NCI-H748 treated with DMSO at 0.1 percent for 48 hours (cell line): ENCODE results near the gene ZBTB7A.

ENCODE experiments used
- DNase-seq: peaks from one replicate; lab custom pipeline; 2025; lab: John Stamatoyannopoulos, UW

The ZBTB7A gene

DNA sequence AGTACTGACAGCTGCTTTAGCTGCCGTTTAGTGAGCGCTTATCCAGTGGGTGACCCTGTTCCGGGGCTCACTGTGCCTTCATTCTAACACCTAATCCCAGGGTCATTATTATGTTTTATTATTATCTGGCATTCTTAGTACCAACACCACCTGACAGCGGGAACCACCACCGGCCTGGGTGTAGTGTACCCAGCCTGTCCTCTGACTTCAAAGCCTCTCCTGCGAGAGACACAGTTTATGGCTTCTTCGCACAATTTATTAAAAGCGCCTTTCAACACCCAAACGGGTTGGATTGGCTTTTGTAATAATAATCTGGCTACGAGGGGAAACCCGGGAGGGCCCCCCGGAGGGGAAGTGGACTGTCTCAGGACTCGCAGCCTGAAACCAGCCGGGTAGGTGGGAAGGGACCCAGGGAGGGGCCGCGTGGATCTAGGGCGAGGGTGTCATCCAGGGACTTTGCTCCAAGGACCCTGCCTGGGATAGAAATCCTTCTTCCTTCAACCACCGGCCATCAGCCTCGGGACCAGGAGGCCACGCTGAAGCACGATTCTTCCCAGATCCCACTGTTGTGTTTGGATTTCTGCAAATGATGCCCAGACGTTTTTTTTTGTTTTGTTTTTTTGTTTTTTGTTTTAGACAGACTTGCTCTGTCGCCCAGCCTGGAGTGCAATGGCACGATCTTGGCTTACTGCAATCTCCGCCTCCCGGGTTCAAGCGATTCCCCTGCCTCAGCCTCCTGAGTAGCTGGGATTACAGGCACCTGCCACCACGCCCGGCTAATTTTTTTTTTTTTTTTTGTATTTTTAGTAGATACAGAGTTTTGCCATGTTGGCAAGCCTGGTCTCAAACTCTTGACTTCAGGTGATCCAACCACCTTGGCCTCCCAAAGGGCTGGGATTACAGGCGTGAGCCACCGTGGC lies 1.6 kb upstream of the ZBTB7A start:
- no peak for DNase-seq

DNA sequence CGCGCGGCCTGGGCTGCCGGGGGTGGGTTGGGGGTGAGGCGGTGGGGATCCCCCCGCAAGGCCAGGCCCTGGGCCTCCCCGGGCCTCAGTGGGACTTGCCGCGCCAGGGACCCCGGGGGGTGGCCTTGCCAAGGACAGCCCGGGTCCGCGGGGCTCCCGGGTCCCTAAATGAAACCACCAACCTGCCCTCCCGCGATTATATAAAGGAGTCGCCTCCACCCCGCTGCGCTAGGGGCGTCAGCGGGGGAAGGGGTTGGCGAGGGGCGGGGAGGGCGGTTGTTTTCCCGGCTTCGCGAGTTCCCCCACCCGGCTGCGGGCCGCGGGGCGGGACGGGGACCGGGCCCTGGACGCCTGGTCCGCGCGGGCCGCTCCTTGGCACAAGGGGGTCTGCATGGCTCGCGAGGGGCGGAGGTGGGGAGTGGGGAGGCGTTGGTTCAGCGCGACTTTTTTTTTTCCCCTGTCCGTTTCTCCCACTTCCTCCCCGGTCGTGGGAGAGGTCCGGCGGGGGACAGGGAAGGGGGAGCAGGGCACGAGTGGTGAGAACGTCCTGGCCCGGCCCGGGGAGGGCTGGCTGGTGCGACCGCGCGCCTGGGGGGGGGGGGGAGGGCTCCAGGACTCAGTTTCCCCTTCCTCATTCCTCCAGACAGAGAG lies 822 bp upstream of the ZBTB7A start:
- DNase-seq: no peak

DNA sequence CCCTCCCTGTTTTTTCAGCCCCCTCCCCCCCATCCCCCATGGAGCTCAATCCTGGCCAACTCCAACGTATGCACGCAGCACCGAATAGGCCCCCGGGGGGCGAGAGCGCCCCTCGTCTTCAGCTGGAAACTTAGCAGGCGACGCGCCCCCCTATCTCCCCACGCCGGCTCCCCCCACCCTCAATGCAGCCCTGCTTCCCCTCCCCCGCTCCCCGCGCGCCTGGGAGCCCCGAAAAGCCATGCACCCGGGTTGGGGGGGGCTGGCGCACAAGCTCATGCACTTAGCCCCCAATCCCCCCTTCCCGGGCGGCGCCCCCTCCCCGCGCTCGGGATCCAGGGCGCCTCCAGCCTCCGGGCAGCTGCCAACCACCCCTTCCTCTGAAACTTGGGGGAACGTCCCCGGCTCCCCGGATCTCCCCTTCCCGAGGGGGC lies 508 bp downstream of the ZBTB7A start:
- DNase-seq: no peak

DNA sequence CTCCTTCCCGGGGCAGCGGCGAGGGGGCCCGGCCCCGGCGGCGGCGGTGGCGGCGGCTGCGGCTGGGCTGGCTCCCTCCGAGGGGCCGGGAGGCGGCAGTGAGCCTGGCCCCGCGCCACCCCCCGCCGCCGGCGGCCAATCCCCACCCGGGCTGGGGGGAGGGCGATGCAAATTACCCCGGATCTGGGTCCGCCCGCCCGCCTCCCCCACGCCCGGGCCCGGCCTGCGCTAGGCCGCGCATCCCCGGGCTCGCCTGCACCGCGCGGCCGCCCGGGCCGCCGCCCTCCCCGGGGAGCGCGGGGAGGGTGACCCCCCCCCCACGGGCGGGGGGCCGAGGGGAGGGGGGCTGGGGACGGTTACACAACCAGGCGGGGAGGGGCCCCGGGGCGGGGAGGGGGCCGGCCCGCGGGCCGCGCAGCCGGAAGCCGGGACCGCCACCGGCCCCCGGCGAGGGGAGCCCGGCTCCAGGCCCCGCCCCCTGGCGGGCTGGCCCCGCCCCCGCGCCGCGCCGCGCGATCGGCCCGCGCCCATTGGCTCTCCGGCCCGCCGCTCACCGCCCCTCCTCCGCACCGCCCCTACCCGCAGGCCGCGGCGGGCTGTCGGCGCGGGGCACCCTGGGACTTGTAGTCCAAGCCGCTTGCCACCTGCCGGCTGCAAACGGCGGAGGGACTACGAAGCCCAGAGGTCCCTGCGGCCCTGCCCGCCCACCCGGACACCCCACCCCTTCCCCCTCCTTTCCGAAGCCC lies 1.1 kb downstream of the ZBTB7A start:
- DNase-seq: peak; percentile 69

DNA sequence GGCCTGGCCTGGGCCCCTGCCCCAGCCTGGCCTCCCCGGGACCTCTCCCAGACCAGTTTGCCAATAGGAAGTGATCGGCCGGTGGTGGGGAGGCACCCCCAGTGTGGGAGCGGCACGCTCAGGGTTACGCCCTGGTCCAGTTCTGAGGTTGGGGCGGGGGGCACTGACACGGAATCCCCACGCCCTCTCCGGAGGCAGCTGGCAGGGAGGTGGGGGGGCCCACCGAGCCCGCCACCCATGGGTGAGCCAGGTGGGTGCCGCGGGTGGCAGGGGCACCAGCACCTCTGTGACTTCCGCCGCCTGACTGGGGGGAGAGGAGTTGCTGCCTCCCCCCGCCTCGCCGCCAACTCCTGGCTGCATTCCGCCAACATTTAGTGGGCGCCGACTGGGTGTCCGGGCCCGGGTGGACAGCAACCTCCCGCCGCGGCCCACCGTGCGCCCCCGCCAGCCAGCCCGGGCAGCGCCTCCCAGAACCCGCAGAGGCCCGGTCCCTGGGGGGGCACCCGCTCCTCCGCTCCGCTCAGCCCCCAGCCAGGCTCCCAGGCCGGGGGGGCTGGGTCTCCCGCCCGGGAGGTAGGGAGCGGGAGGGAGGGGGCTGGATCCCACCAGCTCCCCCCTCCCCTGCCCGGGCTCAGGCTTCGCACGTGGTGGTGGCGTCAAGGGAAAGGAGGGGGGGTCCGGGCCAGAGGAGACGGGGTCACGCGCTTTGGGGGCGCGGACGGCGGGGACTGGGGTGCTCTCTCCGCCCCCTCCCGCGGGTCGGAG lies 2.0 kb downstream of the ZBTB7A start:
- DNase-seq: no peak

DNA sequence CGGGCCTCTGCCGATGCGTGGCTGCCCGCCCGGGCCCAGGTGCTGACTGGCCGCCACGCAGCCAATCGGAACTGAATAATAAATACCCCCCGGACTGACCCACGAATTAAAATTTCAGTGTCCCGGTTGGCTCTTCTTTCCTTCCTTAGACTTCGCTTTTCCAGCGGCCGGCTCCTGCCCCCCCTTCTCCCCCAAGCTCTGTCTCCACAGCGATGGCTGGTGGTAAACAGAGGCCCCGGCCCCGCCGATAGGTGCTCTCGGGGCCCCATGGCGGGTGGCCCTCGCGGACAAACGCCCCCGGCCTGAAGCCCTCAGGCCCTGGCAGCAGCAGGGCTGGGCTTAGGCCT lies 2.6 kb downstream of the ZBTB7A start:
- no peak for DNase-seq

DNA sequence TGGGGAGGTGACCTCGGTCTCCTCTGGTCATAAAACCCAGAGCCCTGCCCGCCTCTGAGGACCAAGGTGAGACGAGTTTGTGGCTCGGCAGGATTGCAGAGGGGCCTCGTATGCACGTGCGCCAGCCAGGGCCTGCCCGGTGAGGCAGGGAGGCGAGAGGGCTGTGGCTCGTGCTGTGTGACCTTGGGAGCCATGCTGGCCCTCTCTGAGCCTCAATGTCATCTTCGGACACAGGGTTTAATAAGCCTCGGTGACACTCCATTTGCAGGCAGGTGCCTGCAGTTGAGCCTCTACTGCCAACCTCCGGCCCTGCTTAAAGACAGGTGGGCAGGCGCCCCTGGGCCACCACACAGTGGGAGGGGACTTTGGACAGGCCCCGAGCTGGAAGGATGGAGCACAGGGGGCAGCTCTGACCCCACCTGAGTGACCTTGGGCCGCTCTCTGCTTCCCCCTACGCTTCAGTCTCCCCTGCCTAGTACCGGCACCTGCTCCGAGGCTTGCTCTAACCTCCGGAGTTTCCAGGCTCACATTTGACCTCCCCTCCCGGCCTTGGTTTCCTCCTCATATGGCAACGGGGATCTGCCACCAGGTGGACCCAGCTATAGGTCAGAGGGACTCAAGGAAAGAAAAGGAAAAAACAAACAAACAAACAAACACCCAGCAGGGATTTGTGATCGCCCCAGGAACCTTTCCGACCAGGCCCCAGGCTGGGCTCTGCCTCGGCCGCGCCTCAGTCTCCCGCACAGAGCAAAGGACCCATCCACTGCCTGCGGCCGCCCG lies 3.1 kb downstream of the ZBTB7A start:
- no peak for DNase-seq

DNA sequence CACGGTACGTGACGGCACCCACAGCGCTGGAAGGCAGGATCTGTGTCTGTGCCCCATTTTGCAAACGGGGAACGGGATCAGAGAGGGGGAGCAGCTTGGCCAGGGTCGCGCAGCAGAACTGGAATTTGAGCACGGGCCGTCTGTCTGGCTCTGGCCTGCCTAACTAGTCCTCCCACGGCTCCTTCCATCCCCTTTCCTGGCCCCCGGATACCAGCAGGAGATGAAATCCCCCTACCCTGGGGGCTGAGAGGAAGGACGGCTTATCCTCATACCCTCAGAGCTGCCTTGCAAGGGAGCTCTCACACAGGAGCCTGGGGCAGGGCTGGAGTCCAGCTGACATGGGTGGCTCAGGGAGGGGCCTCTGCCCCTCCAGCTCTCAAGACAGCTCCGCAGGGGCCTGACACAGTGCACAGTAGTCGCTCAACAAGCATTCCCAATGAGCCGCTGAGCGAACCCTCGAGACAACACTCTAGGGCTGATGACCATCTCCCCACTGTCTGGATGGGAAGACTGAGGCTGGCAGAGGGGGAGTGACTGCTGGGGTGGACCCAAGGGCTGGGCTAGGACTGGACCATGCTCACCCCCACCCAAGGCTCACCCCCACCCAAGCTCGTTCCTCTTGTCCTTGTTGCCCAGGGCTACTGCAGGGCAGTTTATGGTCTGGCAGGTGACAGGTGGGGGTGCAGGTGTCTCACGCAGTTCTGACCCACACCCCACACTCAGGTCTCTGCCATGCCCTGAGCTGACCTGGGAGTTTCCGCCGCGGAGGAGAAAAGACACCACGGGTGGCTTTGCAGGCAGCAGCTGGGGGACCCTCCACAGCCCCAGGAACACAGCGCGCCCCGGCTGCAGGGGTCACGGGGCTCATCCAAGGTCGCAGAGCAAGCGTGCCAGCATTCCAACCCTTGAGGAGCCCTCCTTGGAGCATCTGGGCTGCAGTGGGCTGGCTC lies 4.0 kb downstream of the ZBTB7A start:
- DNase-seq: no peak

DNA sequence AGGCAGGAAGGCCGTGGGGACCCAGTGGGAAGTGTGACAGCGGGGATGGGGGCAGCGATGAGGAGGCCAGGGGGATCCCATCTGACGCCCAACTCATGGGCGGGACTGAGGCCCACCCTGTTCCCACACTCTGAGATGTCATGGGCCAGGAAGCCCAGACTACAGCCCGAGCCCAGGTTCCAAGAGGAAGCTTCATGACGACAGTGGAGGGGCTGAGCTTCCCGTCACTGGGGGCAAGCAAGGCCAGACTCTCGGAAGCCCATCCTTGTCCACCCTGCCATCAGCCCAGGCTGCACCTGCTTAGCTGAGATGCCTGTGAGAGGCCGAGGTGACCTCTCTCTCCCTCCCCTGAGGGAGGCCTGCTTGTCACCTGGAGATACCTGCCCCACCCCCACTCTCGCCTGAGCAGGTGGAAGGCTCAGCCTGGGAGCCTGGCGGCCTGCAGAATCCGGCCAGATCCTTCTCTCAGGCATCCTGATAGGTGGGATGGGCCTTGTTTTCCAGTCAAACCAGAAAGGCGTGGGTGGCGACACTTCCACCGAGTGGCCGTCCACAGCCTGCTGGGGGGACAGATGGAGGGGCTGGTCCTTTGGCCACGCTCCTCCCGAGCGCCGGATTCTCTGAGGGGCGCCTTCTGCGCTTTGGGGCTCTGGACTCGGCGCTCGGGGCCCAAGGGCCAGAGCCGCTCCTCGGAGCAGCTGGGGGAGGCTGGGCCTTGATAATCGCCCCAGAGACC lies 4.8 kb downstream of the ZBTB7A start:
- DNase-seq: no peak

DNA sequence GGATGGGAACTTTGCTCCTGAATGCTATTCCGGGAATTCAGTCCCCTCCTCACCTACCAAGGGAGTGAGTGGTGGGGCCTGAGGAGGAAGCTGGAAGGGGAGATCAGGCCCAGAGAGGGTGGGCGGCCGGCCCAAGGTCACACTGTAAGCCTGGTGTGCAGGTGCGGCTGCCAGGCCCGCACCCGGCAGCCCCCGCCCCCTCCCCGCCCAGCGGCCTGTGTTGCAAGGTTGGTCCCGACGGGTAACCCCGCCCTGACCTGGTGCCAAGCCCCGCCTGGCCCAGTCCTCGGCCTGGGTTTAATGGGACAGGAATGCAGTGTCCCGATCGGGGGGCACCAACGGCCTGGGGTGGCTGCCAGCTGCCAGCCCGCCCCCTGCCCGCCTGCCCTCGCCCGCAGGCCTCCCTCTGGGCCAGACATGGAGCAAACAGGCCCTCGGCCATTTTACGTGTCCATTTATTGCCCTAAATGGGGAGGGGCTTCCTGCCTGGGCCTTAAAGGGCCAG lies 5.5 kb downstream of the ZBTB7A start:
- DNase-seq: no peak

DNA sequence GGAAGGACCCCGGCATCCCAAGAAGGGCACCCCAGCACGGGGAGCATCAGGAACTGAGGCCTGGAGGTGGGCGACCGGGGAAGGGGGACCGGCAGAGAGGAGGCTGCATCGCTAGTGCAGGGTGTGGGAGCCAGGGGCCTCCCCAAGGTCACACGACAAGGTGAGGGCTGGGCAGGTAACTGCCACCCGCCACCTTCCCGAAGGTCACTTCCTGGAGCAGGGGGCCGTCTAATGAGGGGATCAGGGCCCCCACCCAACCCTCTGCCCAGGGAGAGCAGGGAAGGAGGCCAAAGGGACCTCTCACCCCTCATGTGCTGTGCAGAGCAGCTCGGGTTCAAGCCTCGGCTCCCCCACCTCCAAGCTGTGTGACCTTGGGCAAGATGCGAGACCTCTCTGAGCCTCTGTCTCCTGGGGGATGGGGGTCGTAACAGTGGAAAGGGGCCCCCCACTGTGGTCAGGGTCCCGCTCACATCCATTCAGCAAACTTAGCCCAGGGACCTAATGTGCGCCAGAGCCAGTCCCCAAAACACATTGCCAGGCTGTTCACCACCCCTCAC lies 6.0 kb downstream of the ZBTB7A start:
- DNase-seq: no peak

DNA sequence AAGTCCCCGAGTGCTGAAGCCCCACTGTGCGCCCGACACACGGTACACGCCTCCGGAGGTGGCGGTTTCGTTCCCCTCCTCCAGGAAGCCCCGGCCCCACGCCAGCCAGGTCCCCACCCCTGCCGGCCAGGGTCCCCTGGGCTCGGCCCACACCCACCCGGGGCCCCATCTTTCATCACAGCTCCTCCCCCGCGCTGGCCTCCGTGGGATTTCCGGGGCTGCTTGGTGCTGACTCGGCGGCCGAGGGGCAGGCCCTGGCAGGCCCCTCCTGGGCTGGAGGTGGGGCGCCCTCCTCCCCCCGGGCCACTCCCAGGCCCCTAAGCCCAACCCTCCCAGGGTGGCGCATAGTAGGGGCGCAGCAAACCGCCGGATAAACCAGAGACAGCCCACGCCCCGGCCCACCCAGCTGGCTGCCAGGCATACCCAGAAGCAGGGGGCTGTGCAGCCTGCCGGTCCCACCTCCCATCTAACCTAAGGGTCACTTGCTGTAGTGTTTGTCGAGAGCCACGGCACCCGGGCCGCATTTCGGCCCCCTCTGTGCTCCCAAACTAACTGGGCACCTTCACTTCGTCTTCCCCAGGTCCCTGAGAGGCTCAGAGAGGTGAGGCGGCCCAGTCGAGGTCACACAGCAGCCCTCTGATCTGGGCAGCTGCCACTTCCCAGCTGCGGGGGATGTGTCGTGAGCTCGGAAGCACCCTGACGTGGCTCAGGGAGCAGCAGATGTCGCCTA lies 6.6 kb downstream of the ZBTB7A start:
- DNase-seq: no peak

DNA sequence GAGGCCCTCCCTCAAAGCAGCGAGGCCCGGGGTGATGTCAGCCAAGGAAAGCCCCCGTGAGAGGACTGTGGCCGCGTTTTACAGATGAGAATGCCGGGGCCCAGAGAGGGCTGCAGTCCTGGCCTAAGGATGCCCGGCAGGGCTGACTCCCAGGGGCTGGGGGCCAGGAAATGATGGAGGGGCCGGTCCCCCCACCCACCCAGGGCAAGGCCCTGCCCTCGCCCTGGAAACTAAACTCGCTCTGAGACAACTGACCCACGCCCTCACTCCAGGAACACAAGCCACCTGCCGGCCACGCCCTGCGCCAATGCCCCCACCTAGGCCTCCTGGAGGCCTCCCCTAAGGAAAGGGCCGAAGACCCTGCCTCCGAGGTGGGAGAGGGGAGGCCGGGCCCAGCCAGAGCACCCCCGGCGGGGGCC lies 7.2 kb downstream of the ZBTB7A start:
- no peak for DNase-seq

DNA sequence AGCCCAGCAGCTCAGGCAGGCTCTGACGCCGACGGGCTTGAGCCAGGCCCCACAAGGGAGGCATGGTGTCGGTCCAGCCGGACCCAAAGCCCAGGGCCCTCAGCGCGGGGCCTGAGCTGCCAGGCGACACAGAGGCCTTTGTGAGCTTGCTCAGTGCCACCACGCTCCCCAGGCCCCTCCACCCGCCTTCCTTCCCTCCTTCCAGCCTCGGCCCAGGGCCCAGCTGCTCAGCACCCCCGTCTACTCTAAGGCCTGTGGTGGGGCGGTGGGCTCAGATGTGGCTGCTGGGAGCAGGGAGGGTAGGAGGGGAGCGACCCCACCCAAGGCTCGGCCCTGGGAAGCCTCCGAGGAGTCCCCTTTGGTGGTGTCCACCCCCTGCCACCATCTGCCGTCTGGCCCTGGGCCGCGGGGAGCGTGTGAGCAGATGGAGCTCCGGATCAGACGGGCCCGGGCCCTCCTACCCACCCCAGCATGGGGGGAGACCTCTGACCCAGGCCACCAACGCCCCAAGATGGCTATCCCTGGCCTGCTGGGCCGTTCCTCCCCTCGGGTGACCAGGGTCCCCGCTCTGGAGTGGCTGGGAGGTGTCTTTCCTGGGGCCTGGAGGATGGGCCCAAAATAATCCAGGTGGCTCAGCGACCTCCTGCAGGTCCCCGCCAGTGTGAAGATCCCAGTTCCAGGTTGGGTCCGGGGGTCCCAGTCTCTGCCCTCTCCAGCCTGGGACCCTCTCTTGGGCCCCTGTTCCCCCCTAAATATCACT lies 7.8 kb downstream of the ZBTB7A start:
- DNase-seq: no peak

DNA sequence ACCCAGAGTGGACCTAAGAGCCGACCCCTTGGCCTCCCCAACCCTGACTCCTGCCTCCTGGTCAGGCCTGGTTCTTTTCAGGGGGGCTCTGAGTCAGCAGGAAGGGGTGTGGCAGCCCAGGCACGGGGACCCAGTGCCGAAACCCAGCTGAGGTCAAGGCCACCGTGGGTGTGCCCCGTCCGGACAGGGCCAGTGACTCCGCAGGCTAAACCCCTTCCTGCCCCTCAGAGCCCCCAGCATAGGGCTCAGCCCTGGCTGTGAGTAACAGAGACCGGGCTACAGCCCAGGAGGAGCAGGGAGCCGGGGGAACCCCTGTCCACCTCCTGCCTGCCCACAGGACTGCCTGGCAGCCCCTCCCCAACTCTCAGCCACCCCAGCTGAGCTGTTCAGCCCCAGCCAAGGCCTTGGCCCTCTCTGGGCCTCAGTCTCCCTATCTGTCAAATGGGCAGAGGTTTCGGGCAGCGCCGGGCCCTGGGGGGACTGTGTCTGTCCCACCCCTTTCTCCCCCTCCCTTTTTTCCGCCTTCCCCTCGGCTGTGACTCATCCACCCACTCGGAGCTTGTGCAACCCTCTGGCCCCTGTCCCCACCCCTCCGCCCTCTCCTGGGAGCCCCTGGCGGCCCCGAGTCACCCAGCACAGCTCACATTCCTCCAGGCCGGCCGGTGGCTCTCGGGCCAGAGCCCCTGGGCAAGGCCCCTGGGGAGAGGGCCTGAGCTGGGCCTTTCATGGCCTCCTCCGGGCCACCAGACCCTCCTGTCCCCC lies 8.6 kb downstream of the ZBTB7A start:
- no peak for DNase-seq

DNA sequence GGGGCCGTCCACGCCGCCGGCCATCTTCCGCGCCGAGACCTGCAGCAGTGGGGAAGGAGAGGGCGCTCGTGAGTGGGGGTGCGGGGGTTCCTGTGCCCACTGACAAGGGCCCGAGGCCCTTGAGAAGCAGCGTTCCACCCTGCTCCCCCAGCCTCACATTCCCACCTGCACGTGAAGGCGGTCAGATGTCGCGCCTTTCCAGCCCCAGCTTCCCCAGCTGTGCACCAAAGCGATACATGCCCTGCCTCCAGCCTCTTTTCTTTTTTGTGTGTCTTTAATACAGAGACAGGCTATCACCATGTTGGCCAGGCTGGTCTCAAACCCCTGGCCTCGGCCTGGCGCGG lies 11.5 kb downstream of the ZBTB7A start:
- DNase-seq: no peak
